Measurements from ENCODE around the gene ADGRF5.

Gene ADGRF5

GRCh38 chr6:46932526-46933319 is 11.0 kb upstream of the ADGRF5 start:
- no peak for DNase-seq (ENCODE audit: low read depth in 3 of 3)

GRCh38 chr6:46931416-46931815 is 9.7 kb upstream of the ADGRF5 start:
- no peak for DNase-seq (ENCODE audit: low read depth in 3 of 3)

- no peak for DNase-seq (ENCODE audit: low read depth in 3 of 3)
Observed at GRCh38 chr6:46930331-46930730, 8.6 kb upstream of the ADGRF5 start.

- no peak for DNase-seq (ENCODE audit: low read depth in 3 of 3)
Observed at GRCh38 chr6:46927066-46927465, 5.3 kb upstream of the ADGRF5 start.

GRCh38 chr6:46926481-46926880 is 4.7 kb upstream of the ADGRF5 start:
- DNase-seq (ENCODE audit: low read depth in 3 of 3), result no peak

GRCh38 chr6:46925563-46926253 is 4.0 kb upstream of the ADGRF5 start:
- no peak for DNase-seq (ENCODE audit: low read depth in 3 of 3)

GRCh38 chr6:46923476-46923875 is 1.7 kb upstream of the ADGRF5 start:
- DNase-seq (ENCODE audit: low read depth in 3 of 3), result no peak

GRCh38 chr6:46921059-46921458 is 679 bp downstream of the ADGRF5 start:
- DNase-seq (ENCODE audit: low read depth in 3 of 3), result no peak

GRCh38 chr6:46918806-46919205 is 2.9 kb downstream of the ADGRF5 start:
- no peak for DNase-seq (ENCODE audit: low read depth in 3 of 3)

GRCh38 chr6:46917002-46917545 is 4.7 kb downstream of the ADGRF5 start:
- no peak for DNase-seq (ENCODE audit: low read depth in 3 of 3)

GRCh38 chr6:46915866-46916265 is 5.9 kb downstream of the ADGRF5 start:
- DNase-seq (ENCODE audit: low read depth in 3 of 3), result no peak

- no peak for DNase-seq (ENCODE audit: low read depth in 3 of 3)
Observed at GRCh38 chr6:46915380-46915779, 6.4 kb downstream of the ADGRF5 start.

- no peak for DNase-seq (ENCODE audit: low read depth in 3 of 3)
Observed at GRCh38 chr6:46914279-46914810, 7.4 kb downstream of the ADGRF5 start.

GRCh38 chr6:46909371-46909770 is 12.4 kb downstream of the ADGRF5 start:
- no peak for DNase-seq (ENCODE audit: low read depth in 3 of 3)

- no peak for DNase-seq (ENCODE audit: low read depth in 3 of 3)
Observed at GRCh38 chr6:46906776-46907175, 15.0 kb downstream of the ADGRF5 start.

- no peak for DNase-seq (ENCODE audit: low read depth in 3 of 3)
Observed at GRCh38 chr6:46904117-46904516, 17.6 kb downstream of the ADGRF5 start.

GRCh38 chr6:46903175-46903574 is 18.6 kb downstream of the ADGRF5 start:
- no peak for DNase-seq (ENCODE audit: low read depth in 3 of 3)

- no peak for DNase-seq (ENCODE audit: low read depth in 3 of 3)
Observed at GRCh38 chr6:46901882-46902314, 19.8 kb downstream of the ADGRF5 start.

- DNase-seq (ENCODE audit: low read depth in 3 of 3), result no peak
Observed at GRCh38 chr6:46900266-46900665, 21.5 kb downstream of the ADGRF5 start.

- no peak for DNase-seq (ENCODE audit: low read depth in 3 of 3)
Observed at GRCh38 chr6:46899659-46900058, 22.1 kb downstream of the ADGRF5 start.

- DNase-seq (ENCODE audit: low read depth in 3 of 3), result no peak
Observed at GRCh38 chr6:46898006-46898405, 23.7 kb downstream of the ADGRF5 start.

GRCh38 chr6:46896871-46897270 is 24.9 kb downstream of the ADGRF5 start:
- DNase-seq (ENCODE audit: low read depth in 3 of 3), result no peak

- no peak for DNase-seq (ENCODE audit: low read depth in 3 of 3)
Observed at GRCh38 chr6:46895930-46896329, 25.8 kb downstream of the ADGRF5 start.

All from stimulated activated CD4-positive, alpha-beta T cell treated with anti-CD3 and anti-CD28 coated beads, TNF-alpha, amount 100 ng/mL, for 4 hours (primary cell).